Glutamatergic neuron (in vitro differentiated cells): ENCODE data around the gene BICDL2. TPM values are rescaled to one million over a fixed set of nuclear protein-coding genes. Genes with fewer than 3 reads are reported as not detected.
"Not testable (repeated sequence)": the region's sequence is repeated elsewhere in the genome, so short reads cannot be mapped to it uniquely, and the experiment has no call there.

ENCODE experiments used
- DNase-seq: peaks from one replicate; pipeline ENCODE4 v3.0.0; 2022
- H3K27ac Mint-ChIP-seq: one replicate; pipeline ENCODE4 v1.8.0; 2020; ENCODE audit warnings: mild to moderate bottlenecking, mixed read lengths, inconsistent platforms; ENCODE audit not compliant: unreplicated experiment
- H3K27me3 Mint-ChIP-seq: one replicate; pipeline ENCODE4 v1.8.0; 2020; ENCODE audit warnings: mild to moderate bottlenecking, moderate library complexity, mixed read lengths, inconsistent platforms; ENCODE audit not compliant: unreplicated experiment
- H3K36me3 Mint-ChIP-seq: one replicate; pipeline ENCODE4 v1.8.0; 2020; ENCODE audit warnings: mild to moderate bottlenecking, mixed read lengths, inconsistent platforms; ENCODE audit not compliant: unreplicated experiment
- H3K4me1 Mint-ChIP-seq: one replicate; pipeline ENCODE4 v1.8.0; 2020; ENCODE audit warnings: mild to moderate bottlenecking, low read depth, mixed read lengths, inconsistent platforms; ENCODE audit not compliant: unreplicated experiment
- H3K4me3 Mint-ChIP-seq: one replicate; pipeline ENCODE4 v1.8.0; 2020; ENCODE audit warnings: mild to moderate bottlenecking, mixed read lengths, inconsistent platforms; ENCODE audit not compliant: unreplicated experiment
- H3K9me3 Mint-ChIP-seq: one replicate; pipeline ENCODE4 v1.8.0; 2020; ENCODE audit warnings: mild to moderate bottlenecking, moderate library complexity, mixed read lengths, inconsistent platforms; ENCODE audit not compliant: unreplicated experiment
- CTCF ChIP-seq: fragments of 200-600 bp; sonication (generic); IDR thresholded peaks from one replicate; pipeline ENCODE4 v1.5.0; 2021; ENCODE audit not compliant: partially characterized antibody, unreplicated experiment
- total RNA-seq: library from RNA; stranded (reverse); fragmentation: NEBNext Ultra II Directional; extraction: Animal tissue kit (Norgen Biotek cat#: 25700); gene quantifications from one replicate; pipeline ENCODE4 v1.2.1, GENCODE V29; 2021; ENCODE audit not compliant: unreplicated experiment

BICDL2 gene
- total RNA-seq, 1 donor from 2014 or later, result not detected

GRCh38 chr16:3080024-3080423, 43.3 kb upstream of the BICDL2 start:
- TF ChIP-seq CTCF, result no peak
- no peak overlapping the region for H3K27ac Mint-ChIP-seq
- H3K36me3 Mint-ChIP-seq, result peaks cover 5% of the 10 kb centered on the region
- no peak overlapping the region for H3K4me3 Mint-ChIP-seq
- no peaks in the 10 kb centered on the region for H3K4me1 Mint-ChIP-seq
- peaks cover 8% of the 10 kb centered on the region for H3K27me3 Mint-ChIP-seq
- peaks cover 1% of the 10 kb centered on the region for H3K9me3 Mint-ChIP-seq
- DNase-seq, result no peak

DNA sequence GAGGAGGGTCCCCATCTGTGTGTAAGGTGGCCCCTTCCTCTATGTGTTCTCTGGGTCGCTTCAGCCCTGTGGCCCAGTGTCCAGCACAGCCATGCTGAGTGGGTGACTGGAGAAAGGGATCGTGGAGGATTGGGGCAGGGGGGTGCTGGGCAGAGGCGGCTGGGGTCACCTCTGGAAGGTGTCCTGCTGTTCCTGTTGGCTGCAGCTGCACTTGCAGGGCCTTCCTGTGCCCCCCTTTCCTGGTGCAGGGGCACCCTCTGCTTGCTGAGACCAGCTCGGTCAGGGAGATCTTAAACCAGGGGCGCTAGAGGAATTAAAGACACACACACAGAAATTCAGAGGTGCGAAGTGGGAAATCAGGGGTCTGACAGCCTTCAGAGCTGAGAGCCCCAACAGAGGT, 39.8 kb upstream of the BICDL2 start:
- H3K4me1 Mint-ChIP-seq, result peaks cover 5% of the 10 kb centered on the region
- no peak overlapping the region for H3K4me3 Mint-ChIP-seq
- H3K36me3 Mint-ChIP-seq, result peaks cover 5% of the 10 kb centered on the region
- H3K9me3 Mint-ChIP-seq, result peaks cover 2% of the 10 kb centered on the region
- TF ChIP-seq CTCF, result no peak
- H3K27me3 Mint-ChIP-seq, result peaks cover 10% of the 10 kb centered on the region
- no peak overlapping the region for H3K27ac Mint-ChIP-seq
- DNase-seq, result no peak

DNA sequence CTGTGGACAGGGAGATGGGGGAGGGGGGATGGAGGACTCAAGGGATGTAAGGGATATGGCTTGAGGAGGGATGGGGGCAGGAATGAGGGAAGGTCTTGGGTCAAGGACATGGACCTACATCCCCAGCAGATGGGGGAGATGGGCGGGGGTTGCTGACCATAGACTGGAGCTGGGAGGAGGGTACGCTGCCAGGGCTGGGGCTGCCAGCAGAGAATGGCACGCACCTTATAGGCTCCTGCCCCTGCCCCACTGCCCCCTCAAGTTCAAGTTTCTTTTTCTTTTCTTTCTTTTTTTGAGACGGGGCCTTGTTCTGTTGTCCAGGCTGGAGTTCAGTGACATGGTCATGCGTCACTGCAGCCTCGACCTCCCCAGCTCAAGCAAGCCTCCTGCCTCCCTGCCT, 39.2 kb upstream of the BICDL2 start:
- not testable (repeated sequence) for H3K4me3 Mint-ChIP-seq, H3K4me1 Mint-ChIP-seq, H3K27ac Mint-ChIP-seq, DNase-seq, H3K36me3 Mint-ChIP-seq, H3K9me3 Mint-ChIP-seq
- peaks cover 11% of the 10 kb centered on the region for H3K27me3 Mint-ChIP-seq

- no peak for TF ChIP-seq CTCF
- H3K36me3 Mint-ChIP-seq, result no peaks in the 10 kb centered on the region
- H3K4me3 Mint-ChIP-seq, result no peak overlapping the region
- H3K9me3 Mint-ChIP-seq, result peaks cover 2% of the 10 kb centered on the region
- H3K4me1 Mint-ChIP-seq, result peaks cover 5% of the 10 kb centered on the region
- H3K27me3 Mint-ChIP-seq, result peaks cover 8% of the 10 kb centered on the region
- DNase-seq, result no peak
- no peak overlapping the region for H3K27ac Mint-ChIP-seq
These were observed 38.8 kb upstream of the BICDL2 start for GRCh38 chr16:3075523-3075915.

DNA sequence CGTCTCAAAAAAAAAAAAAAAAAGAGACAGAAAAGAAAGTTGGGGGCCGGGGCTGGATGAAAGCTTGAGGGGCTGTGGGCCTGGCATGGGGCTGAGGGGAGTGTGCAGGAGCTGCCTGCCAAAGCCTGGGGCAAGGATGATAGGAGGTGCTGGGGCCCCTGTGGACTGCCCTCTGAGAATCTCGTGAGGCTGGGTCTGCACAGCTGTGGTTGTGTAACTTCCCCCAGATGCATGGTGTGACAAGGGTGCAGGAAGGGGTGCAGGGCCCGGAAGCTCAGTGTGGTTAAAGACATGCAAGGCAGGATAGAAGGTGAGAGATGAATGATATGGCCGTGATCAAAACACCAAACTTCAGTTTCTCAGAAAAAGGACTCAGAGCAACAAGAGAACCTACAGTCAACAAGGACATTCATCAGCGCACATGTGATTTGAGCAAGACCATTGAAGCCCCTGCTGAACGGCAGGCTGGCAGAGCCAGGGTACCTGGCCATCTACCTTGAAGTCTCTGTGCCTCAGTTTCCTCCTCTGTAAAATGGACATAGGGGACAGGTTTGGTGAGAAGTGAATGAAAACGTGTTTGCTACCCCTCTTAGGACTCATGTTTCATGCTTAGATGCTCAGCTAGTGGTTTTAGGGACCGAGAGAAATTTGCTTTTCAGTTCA, 38.2 kb upstream of the BICDL2 start:
- no peak for TF ChIP-seq CTCF
- Mint-ChIP-seq H3K4me1 (peaks cover 5% of the 10 kb centered on the region), H3K27ac (no peak overlapping the region), H3K4me3 (no peak overlapping the region), H3K9me3 (peaks cover 2% of the 10 kb centered on the region), H3K36me3 (no peaks in the 10 kb centered on the region), H3K27me3 (peaks cover 8% of the 10 kb centered on the region)
- no peak for DNase-seq
